GM12892 (cell line): Measurements from ENCODE around the gene RNF113B.

Source experiments
- POLR2A ChIP-seq: IDR thresholded peaks from 2 replicates; pipeline ENCODE4 v1.6.1; 2011; ENCODE audit warnings: low read depth, low read length, control low read depth
- POLR2AphosphoS5 ChIP-seq: IDR thresholded peaks from 2 replicates; pipeline ENCODE4 v1.6.1; 2011; ENCODE audit warnings: low read depth, low read length, control low read depth
- TAF1 ChIP-seq: IDR thresholded peaks from 2 replicates; pipeline ENCODE4 v1.6.1; 2011; ENCODE audit warnings: low read depth, mild to moderate bottlenecking, control low read depth, low read length, borderline replicate concordance

- TF ChIP-seq POLR2AphosphoS5 (no peak), POLR2A (no peak), TAF1 (no peak)
Measured at GRCh38 chr13:98212763-98213162, 35.7 kb upstream of the RNF113B start.
